K562 (cell line): ENCODE results near the gene ZRANB1. TPM values are rescaled to one million over a fixed set of nuclear protein-coding genes. Genes with fewer than 3 reads are reported as not detected.

Experiments used
- ATAC-seq: fragments of 200-7000 bp; cut with Tn5 transposase; 3 replicates; pipeline ENCODE4 v1.9.1; 2020; ENCODE audit warnings: moderate library complexity
- BruUV-seq: library from RNA; stranded (reverse); fragments of 400-500 nt; replicated peaks from 2 replicates; lab custom pipeline; 2021; lab: Mats Ljungman, UMichigan
- CTCF ChIA-PET: fragments of 300-600 bp; formaldehyde crosslinking; extraction: SDS; loops from one replicate; lab custom pipeline; 2021; ENCODE audit warnings: low intra/inter-chr PET ratio; lab: Yijun Ruan, JAX
- POLR2A ChIA-PET: fragments of 300-600, 350-650 bp; sonication (Branson Sonifier 250); formaldehyde crosslinking; extraction: SDS; loops from one replicate; lab custom pipeline; 2021; ENCODE audit warnings: antibody characterized with exemption, inconsistent platforms; lab: Yijun Ruan, JAX
- DNase-seq, 4 experiments: peaks; one replicate each; pipeline versions ENCODE4 v3.0.0 to v3.0.0-alpha.2; 2011 to 2018; ENCODE audit warnings: low spot score in 3 of 4, mixed read lengths in 3 of 4; ENCODE audit errors: extremely low read depth in 1 of 4
- FAIRE-seq: peaks from 2 replicates; lab custom pipeline; 2011; peaks lifted over from hg19 to GRCh38; lab: Jason Lieb, UNC
- H2AFZ ChIP-seq: 2 replicates; pipeline ENCODE4 v1.6.0; 2011; ENCODE audit warnings: low read depth, low read length, control low read depth, inconsistent platforms
- H3K27ac ChIP-seq: fragments of 200-600 bp; 3 replicates; pipeline ENCODE4 v1.8.0; 2011; ENCODE audit warnings: low read depth, mild to moderate bottlenecking, control low read depth, inconsistent platforms, low read length, moderate library complexity, mixed read lengths; ENCODE audit errors: extremely low read depth
- H3K27me3 ChIP-seq, 2 experiments: fragments of 300-600 bp in 1 of 2; 2 replicates in 1 of 2; 3 replicates in 1 of 2; pipeline versions ENCODE4 v1.6.0 to v1.8.0; 2011; ENCODE audit warnings: inconsistent platforms in 2 of 2, low read length in 2 of 2, mild to moderate bottlenecking in 1 of 2, mixed read lengths in 1 of 2, moderate library complexity in 1 of 2; ENCODE audit not compliant: control insufficient read depth in 2 of 2, insufficient read depth in 2 of 2
- H3K36me3 ChIP-seq: fragments of 300-600 bp; 3 replicates; pipeline ENCODE4 v1.8.0; 2011; ENCODE audit warnings: mild to moderate bottlenecking, low read length, inconsistent platforms; ENCODE audit not compliant: control insufficient read depth, insufficient read depth
- H3K4me1 ChIP-seq, 2 experiments: fragments of 200-600 bp in 1 of 2; replicated peaks in 1 of 2; 2 replicates in 1 of 2; 3 replicates in 1 of 2; pipeline versions ENCODE4 v1.5.1 to v1.8.0; 2011; ENCODE audit warnings: inconsistent platforms in 2 of 2, low read length in 2 of 2, mild to moderate bottlenecking in 1 of 2, mixed read lengths in 1 of 2, moderate library complexity in 1 of 2; ENCODE audit not compliant: control insufficient read depth in 2 of 2, insufficient read depth in 2 of 2
- H3K4me2 ChIP-seq: 2 replicates; pipeline ENCODE4 v1.6.1; 2011; ENCODE audit warnings: low read length, control low read depth, inconsistent platforms, mixed read lengths; ENCODE audit not compliant: insufficient read depth
- H3K4me3 ChIP-seq: fragments of 200-600 bp; sonication (generic), shearing (Covaris generic); 2 replicates; pipeline ENCODE4 v1.5.1; 2016; ENCODE audit warnings: control low read depth, inconsistent platforms
- H3K79me2 ChIP-seq: fragments of 200-600 bp; 3 replicates; pipeline ENCODE4 v1.8.0; 2011; ENCODE audit warnings: low read length, inconsistent platforms; ENCODE audit not compliant: control insufficient read depth, insufficient read depth
- H3K9ac ChIP-seq, 2 experiments: 2 replicates each; pipeline versions ENCODE4 v1.6.0 to v1.6.1; 2011; ENCODE audit warnings: low read depth in 2 of 2, low read length in 2 of 2, control low read depth in 1 of 2, inconsistent platforms in 1 of 2, mild to moderate bottlenecking in 1 of 2, mixed read lengths in 1 of 2; ENCODE audit not compliant: insufficient read depth in 1 of 2
- H3K9me1 ChIP-seq: one replicate; pipeline ENCODE4 v1.6.0; 2011; ENCODE audit warnings: inconsistent platforms, mild to moderate bottlenecking, low read length, moderate library complexity; ENCODE audit not compliant: control insufficient read depth, insufficient read depth
- H3K9me3 ChIP-seq: replicated peaks from 2 replicates; pipeline ENCODE4 v1.5.1; 2011; ENCODE audit warnings: low read depth, low read length, inconsistent platforms; ENCODE audit not compliant: control insufficient read depth, insufficient read depth
- H4K20me1 ChIP-seq: replicated peaks from 2 replicates; pipeline ENCODE4 v1.6.1; 2011; ENCODE audit warnings: low read length, inconsistent platforms, mixed read lengths; ENCODE audit not compliant: control insufficient read depth, insufficient read depth
- CREB3 ChIP-seq: fragments of 450-650 bp; conservative IDR thresholded peaks from 2 replicates; pipeline ENCODE4 v1.6.1; 2016; ENCODE audit warnings: missing genetic modification characterization, low read depth, mild to moderate bottlenecking, missing compliant biosample characterization, moderate library complexity
- CREM ChIP-seq: IDR thresholded peaks from 2 replicates; pipeline ENCODE4 v1.6.1; 2014; ENCODE audit warnings: antibody characterized with exemption, low read depth
- HDAC1 ChIP-seq, 2 experiments: fragments of 450-650 bp; IDR thresholded peaks; 2 replicates each; pipeline ENCODE4 v1.6.1; 2016 to 2017; ENCODE audit warnings: inconsistent platforms in 1 of 2, mild to moderate bottlenecking in 1 of 2, moderate library complexity in 1 of 2
- IFI16 ChIP-seq: fragments of 250-450 bp; sonication (Bioruptor Pico); IDR thresholded peaks from 2 replicates; pipeline ENCODE4 v2.1.2; 2022; ENCODE audit warnings: mild to moderate bottlenecking, inconsistent platforms
- KDM2B ChIP-seq: fragments of 250-450 bp; sonication (Bioruptor Pico); IDR thresholded peaks from 2 replicates; pipeline ENCODE4 v1.8.0; 2021; ENCODE audit warnings: mild to moderate bottlenecking, moderate library complexity
- MYNN ChIP-seq, 2 experiments: sonication (generic); formaldehyde crosslinking in 1 of 2; IDR thresholded peaks; 2 replicates each; pipeline versions ENCODE4 v1.5.0 to v1.6.1; 2016 to 2020; ENCODE audit warnings: antibody characterized with exemption in 1 of 2, missing genetic modification reagents in 1 of 2
- NEUROD1 ChIP-seq: fragments of 150-350 bp; IDR thresholded peaks from 2 replicates; pipeline ENCODE4 v1.6.1; 2014; ENCODE audit warnings: borderline replicate concordance, low read length, low read depth; ENCODE audit not compliant: partially characterized antibody
- NFIC ChIP-seq: fragments of 450-650 bp; IDR thresholded peaks from 2 replicates; pipeline ENCODE4 v1.6.1; 2017; ENCODE audit warnings: mild to moderate bottlenecking, inconsistent platforms
- RB1 ChIP-seq: fragments of 450-650 bp; IDR thresholded peaks from 2 replicates; pipeline ENCODE4 v1.6.1; 2017; ENCODE audit warnings: low read depth, mild to moderate bottlenecking
- RBBP5 ChIP-seq: fragments of 200-600 bp; sonication (generic); IDR thresholded peaks from 2 replicates; pipeline ENCODE4 v1.6.1; 2012; ENCODE audit warnings: borderline replicate concordance, mild to moderate bottlenecking, low read length, control low read depth, inconsistent platforms; ENCODE audit not compliant: insufficient read depth, poor library complexity, severe bottlenecking
- WGBS: fragments of 100-300 bp; shearing (Covaris generic); methylation state at CpG from one replicate; pipeline ENCODE4 v1.1.6; 2016; ENCODE audit warnings: low coverage, mixed read lengths; ENCODE audit not compliant: insufficient coverage; ENCODE audit errors: missing lambda C conversion rate; 5-methylcytosine and 5-hydroxymethylcytosine counted together
- in situ Hi-C: fragments of 300-500 bp; cut with MboI; formaldehyde crosslinking; loops from 4 replicates; pipeline ENCODE4 v1.15.0; 2018; ENCODE audit warnings: inconsistent platforms, mixed read lengths
- intact Hi-C: fragments of 100-400 bp; cut with micrococcal nuclease; formaldehyde crosslinking; loops from 2 replicates; pipeline ENCODE4 v1.14.2; 2022
- polyA plus RNA-seq, 8 experiments: library from polyadenylated mRNA; depleted of rRNA in 4 of 8; stranded (reverse) in 5 of 8; unstranded in 3 of 8; fragments of >200 nt; fragmentation: Nextera tagmentation in 2 of 8; fragmentation: Illumina TruSeq in 1 of 8; extraction: Ambion mirVana in 2 of 8; extraction: Trizol in 1 of 8; gene quantifications; 2 replicates each; pipeline versions ENCODE4 v1.2.1 to v1.2.3, GENCODE V29; 2011 to 2014; ENCODE audit warnings: inconsistent platforms in 1 of 8, missing spikeins in 1 of 8
- total RNA-seq, 7 experiments: library from RNA; depleted of rRNA in 6 of 7; stranded (reverse); fragments of >200 nt in 6 of 7; fragmentation: Illumina TruSeq in 2 of 7; extraction: Trizol in 2 of 7; gene quantifications; 2 replicates each; pipeline versions ENCODE4 v1.2.1 to v1.2.3, GENCODE V29; 2011 to 2021; ENCODE audit warnings: low replicate concordance in 1 of 7
- TF ChIP-seq, protein P1 (sequence below), 3 experiments: fragments of 200-800 bp in 1 of 3; sonication (Bioruptor generic) in 1 of 3; sonication (generic) in 1 of 3; formaldehyde crosslinking in 1 of 3; IDR thresholded peaks; 2 replicates each; pipeline versions ENCODE4 v1.6.1 to v1.8.0; 2016 to 2022; ENCODE audit warnings: mild to moderate bottlenecking in 2 of 3, missing compliant biosample characterization in 2 of 3, missing genetic modification characterization in 2 of 3, missing genetic modification reagents in 1 of 3
- TF ChIP-seq, protein P2 (sequence below), 2 experiments: IDR thresholded peaks; 2 replicates each; pipeline ENCODE4 v1.6.1; 2012; ENCODE audit warnings: improper control_type of control experiment in 2 of 2, low read depth in 2 of 2, low read length in 2 of 2, borderline replicate concordance in 1 of 2

Gene ZRANB1
- total and polyA plus RNA-seq, 9 of the 15 experiments (the other 6 are each of a cell fraction or from before 2014, with no cell fraction given), result 0.07 to 1.1 (median 0.64) TPM

DNA sequence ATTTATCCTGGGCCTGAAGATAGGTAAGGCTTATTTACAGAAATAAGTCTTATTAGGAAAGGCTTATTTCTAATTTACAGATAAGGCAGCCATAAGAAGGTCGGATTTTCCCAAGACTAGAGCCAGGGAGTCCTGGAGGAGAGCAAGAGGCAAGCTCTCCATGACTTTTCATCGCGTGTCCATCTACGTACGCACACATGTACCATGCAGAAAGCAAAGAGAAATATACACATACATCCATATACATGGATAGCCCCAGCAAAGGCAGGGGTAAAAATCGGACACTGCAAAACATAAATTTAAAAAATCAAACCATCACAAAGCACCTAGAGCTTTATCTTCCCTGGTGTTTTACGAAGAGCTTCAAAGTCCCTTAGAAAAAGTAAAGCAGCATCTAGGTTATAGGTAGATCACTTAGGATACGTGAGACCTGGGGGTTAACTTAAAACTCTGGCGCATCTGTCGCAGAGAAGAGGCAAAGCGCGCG is 25.8 kb upstream of the ZRANB1 start (continued):
- TF ChIP-seq CREB3 (tag) (no peak), MYNN (IDR thresholded peaks at IDR 0.05) (no peak), MYNN (CRISPR knock-in tag; IDR thresholded peaks at IDR 0.05) (no peak), IFI16 (no peak)
- TF ChIP-seq, protein P1, sequence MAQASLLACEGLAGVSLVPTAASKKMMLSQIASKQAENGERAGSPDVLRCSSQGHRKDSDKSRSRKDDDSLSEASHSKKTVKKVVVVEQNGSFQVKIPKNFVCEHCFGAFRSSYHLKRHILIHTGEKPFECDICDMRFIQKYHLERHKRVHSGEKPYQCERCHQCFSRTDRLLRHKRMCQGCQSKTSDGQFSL (CRISPR knock-in tag; IDR thresholded peaks at IDR 0.05), result no peak
- TF ChIP-seq, protein P1 (tag; IDR thresholded peaks at IDR 0.05), result no peak

DNA sequence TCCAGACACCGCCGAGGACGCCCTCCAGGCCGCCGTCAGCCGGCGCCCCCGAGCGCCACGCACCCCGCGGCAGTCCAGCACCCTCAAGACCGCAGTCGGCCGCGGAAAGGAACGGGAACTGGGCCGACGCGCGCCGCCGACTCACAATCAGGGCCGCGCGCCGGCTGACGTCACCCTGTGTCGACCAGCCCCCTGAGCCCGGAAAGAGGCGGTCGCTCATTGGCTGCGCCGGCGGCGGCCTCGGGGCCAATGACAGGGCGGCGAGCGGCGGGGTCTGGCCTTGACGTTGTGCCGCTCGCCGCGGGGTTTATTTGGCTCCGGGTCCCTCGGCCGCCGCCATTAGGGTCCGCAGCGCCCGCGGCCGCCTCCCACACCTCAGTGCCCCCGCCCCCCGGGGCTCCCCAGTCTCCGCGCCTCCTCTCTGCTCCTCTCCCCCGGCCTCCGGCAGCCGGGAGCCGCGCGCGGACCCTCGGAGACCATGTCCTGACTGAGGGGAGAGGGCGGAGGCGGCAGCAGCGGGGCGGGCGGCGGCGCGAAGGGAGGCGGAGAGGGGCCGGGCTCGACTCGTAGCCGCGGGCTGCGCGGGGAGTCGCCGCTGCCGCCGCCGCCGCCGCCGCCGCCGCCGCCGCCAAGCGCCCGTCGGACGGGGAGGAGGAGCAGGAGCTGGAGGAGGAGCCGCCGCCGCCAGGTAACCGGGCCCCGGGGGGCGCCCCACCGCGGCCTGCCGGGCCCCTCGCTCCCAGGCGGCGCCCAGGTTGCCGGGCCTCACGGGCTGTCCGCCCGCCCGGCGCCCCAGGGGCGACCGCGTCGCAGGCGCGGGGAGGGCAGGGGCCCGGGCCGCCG is 25.1 kb upstream of the ZRANB1 start:
- BruUV-seq, result no TSS peak
- intact Hi-C loops, result loop anchor here (5.0 kb wide), 1 partner anchor 115 kb away; the partner anchor contains the start of gene ABRAXAS2
- H3K9me1 ChIP-seq, result no peaks in the 10 kb centered on the region
- H3K4me1 ChIP-seq, result peaks cover 14 to 31% of the 10 kb centered on the region in 2 experiments
- peak overlapping the region; percentile 94 to 98 for H3K9ac ChIP-seq
- peak overlapping the region; percentile 72 for H2AFZ ChIP-seq
- ChIA-PET POLR2A (interaction anchor here (0.6 to 2.4 kb wide), 11 partner anchors 9 to 786 kb away, joined by 3 to 15 read pairs (median 3); no protein-coding TSS in a partner anchor), CTCF (no interaction called here)
- in situ Hi-C loops, result loop anchor here (10.0 kb wide), 1 partner anchor 128 kb away; no protein-coding TSS in a partner anchor
- H3K9me3 ChIP-seq, result no peaks in the 10 kb centered on the region
- DNase-seq (peak; percentile 95 to 98 (median 96)), FAIRE-seq (peak; percentile 73), ATAC-seq (peak; percentile 92)
- peaks cover 8% of the 10 kb centered on the region; the same call in 1 of the 3 replicates for H3K36me3 ChIP-seq
- peaks cover 57% of the 10 kb centered on the region for H3K79me2 ChIP-seq
- peak overlapping the region; percentile 88 for H3K4me2 ChIP-seq
- H3K27ac ChIP-seq, result peak overlapping the region; percentile 84
- peak overlapping the region; percentile 53 for H3K4me3 ChIP-seq
- 2% methylated on average over 10 of the region's 126 CpGs for WGBS
- no peaks in the 10 kb centered on the region for H3K27me3 ChIP-seq
- H4K20me1 ChIP-seq, result peaks cover 10% of the 10 kb centered on the region; the same call in 1 of the 2 replicates
- TF ChIP-seq CREM (peak; percentile 97), KDM2B (CRISPR knock-in tag) (0 out of 2 replicates have a peak, but pooled peaks have one; percentile 43), RBBP5 (peak; percentile 61), NFIC (peak; percentile 65), NEUROD1 (peak; percentile 59), RB1 (peak; percentile 44), HDAC1 (IDR thresholded peaks at IDR 0.05) (0 out of 4 replicates have a peak, but pooled peaks of 1 of the 2 experiments have one; percentile 40)
- TF ChIP-seq, protein P2, sequence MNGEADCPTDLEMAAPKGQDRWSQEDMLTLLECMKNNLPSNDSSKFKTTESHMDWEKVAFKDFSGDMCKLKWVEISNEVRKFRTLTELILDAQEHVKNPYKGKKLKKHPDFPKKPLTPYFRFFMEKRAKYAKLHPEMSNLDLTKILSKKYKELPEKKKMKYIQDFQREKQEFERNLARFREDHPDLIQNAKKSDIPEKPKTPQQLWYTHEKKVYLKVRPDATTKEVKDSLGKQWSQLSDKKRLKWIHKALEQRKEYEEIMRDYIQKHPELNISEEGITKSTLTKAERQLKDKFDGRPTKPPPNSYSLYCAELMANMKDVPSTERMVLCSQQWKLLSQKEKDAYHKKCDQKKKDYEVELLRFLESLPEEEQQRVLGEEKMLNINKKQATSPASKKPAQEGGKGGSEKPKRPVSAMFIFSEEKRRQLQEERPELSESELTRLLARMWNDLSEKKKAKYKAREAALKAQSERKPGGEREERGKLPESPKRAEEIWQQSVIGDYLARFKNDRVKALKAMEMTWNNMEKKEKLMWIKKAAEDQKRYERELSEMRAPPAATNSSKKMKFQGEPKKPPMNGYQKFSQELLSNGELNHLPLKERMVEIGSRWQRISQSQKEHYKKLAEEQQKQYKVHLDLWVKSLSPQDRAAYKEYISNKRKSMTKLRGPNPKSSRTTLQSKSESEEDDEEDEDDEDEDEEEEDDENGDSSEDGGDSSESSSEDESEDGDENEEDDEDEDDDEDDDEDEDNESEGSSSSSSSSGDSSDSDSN (IDR thresholded peaks at IDR 0.05; ENCODE audit: borderline replicate concordance in 1 of 2, low read depth in 2 of 2, low read length in 2 of 2), result peak; percentile 24 to 33; a peak in 1 of 4 replicates
